HEK293 (cell line): ENCODE measurements around the gene KIDINS220.
A peak's percentile ranks its signal among the peaks of the same experiment; 100 is the strongest.

Experiments used
- CTCF ChIA-PET: fragments of 350-600 bp; formaldehyde crosslinking; extraction: SDS; loops from one replicate; lab custom pipeline; 2021; ENCODE audit warnings: antibody characterized with exemption; lab: Yijun Ruan, JAX
- POLR2A ChIA-PET: fragments of 300-600 bp; formaldehyde crosslinking; extraction: SDS; loops from one replicate; lab custom pipeline; 2020; ENCODE audit warnings: antibody characterized with exemption, inconsistent platforms; lab: Yijun Ruan, JAX
- H3K27ac ChIP-seq: fragments of 200-500 bp; sonication (Bioruptor generic); 2 replicates; pipeline ENCODE4 v1.5.1; 2014; ENCODE audit warnings: low read depth, low read length, control low read depth, inconsistent platforms; ENCODE audit errors: extremely low read depth
- H3K36me3 ChIP-seq, 2 experiments: fragments of 200-500 bp in 1 of 2; sonication (Bioruptor generic) in 1 of 2; 1 replicate in 1 of 2; 2 replicates in 1 of 2; pipeline ENCODE4 v1.5.1; 2014 to 2017; ENCODE audit warnings: inconsistent platforms in 2 of 2, low read length in 2 of 2; ENCODE audit not compliant: control insufficient read depth in 2 of 2, insufficient read depth in 1 of 2
- H3K4me1 ChIP-seq: fragments of 200-500 bp; sonication (Bioruptor generic); 2 replicates; pipeline ENCODE4 v1.5.1; 2014; ENCODE audit warnings: mild to moderate bottlenecking, low read length, inconsistent platforms; ENCODE audit not compliant: control insufficient read depth, insufficient read depth
- H3K4me3 ChIP-seq: 2 replicates; pipeline ENCODE4 v1.5.1; 2011; ENCODE audit warnings: low read depth, mild to moderate bottlenecking, control low read depth, low read length, moderate library complexity
- H3K9me3 ChIP-seq: fragments of 200-500 bp; sonication (Bioruptor generic); 2 replicates; pipeline ENCODE4 v1.5.1; 2014; ENCODE audit warnings: low read depth, low read length, inconsistent platforms; ENCODE audit not compliant: control insufficient read depth, insufficient read depth
- GLIS1 ChIP-seq: fragments of 450-650 bp; formaldehyde crosslinking; IDR thresholded peaks from 2 replicates; pipeline ENCODE4 v1.5.1; 2016; ENCODE audit warnings: missing biosample characterization, missing genetic modification characterization
- IKZF3 ChIP-seq: fragments of 450-650 bp; IDR thresholded peaks from 2 replicates; pipeline ENCODE4 v1.5.0; 2018; ENCODE audit warnings: missing biosample characterization, mild to moderate bottlenecking, missing genetic modification characterization, moderate library complexity
- MEIS1 ChIP-seq: sonication (generic); formaldehyde crosslinking; IDR thresholded peaks from 2 replicates; pipeline ENCODE4 v1.8.1; 2022; ENCODE audit warnings: missing genetic modification reagents, mild to moderate bottlenecking, borderline replicate concordance
- MZF1 ChIP-seq: fragments of 450-650 bp; formaldehyde crosslinking; IDR thresholded peaks from 2 replicates; pipeline ENCODE4 v1.5.1; 2017; ENCODE audit warnings: missing biosample characterization, missing genetic modification characterization, borderline replicate concordance
- SP2 ChIP-seq: fragments of 450-650 bp; formaldehyde crosslinking; IDR thresholded peaks from 2 replicates; pipeline ENCODE4 v1.5.1; 2016; ENCODE audit warnings: missing biosample characterization, missing genetic modification characterization
- SP3 ChIP-seq: fragments of 450-650 bp; formaldehyde crosslinking; IDR thresholded peaks from 2 replicates; pipeline ENCODE4 v1.5.1; 2016; ENCODE audit warnings: missing biosample characterization, missing genetic modification characterization
- SP7 ChIP-seq: fragments of 450-650 bp; formaldehyde crosslinking; IDR thresholded peaks from 2 replicates; pipeline ENCODE4 v1.5.1; 2016; ENCODE audit warnings: missing biosample characterization, missing genetic modification characterization
- ZBTB20 ChIP-seq: fragments of 450-650 bp; formaldehyde crosslinking; IDR thresholded peaks from 2 replicates; pipeline ENCODE4 v1.5.1; 2016; ENCODE audit warnings: missing biosample characterization, missing genetic modification characterization
- ZFP3 ChIP-seq: fragments of 450-650 bp; formaldehyde crosslinking; IDR thresholded peaks from 2 replicates; pipeline ENCODE4 v1.5.1; 2016; ENCODE audit warnings: low read depth, missing biosample characterization, missing genetic modification characterization
- ZNF133 ChIP-seq: fragments of 450-650 bp; formaldehyde crosslinking; IDR thresholded peaks from 2 replicates; pipeline ENCODE4 v1.5.1; 2016; ENCODE audit warnings: missing biosample characterization, missing genetic modification characterization
- ZNF266 ChIP-seq: fragments of 450-650 bp; formaldehyde crosslinking; IDR thresholded peaks from 2 replicates; pipeline ENCODE4 v1.5.1; 2016; ENCODE audit warnings: missing biosample characterization, missing genetic modification characterization, low read depth
- ZNF302 ChIP-seq: fragments of 450-650 bp; formaldehyde crosslinking; IDR thresholded peaks from 2 replicates; pipeline ENCODE4 v1.5.1; 2016; ENCODE audit warnings: missing biosample characterization, missing genetic modification characterization, low read depth
- ZNF391 ChIP-seq: fragments of 450-650 bp; formaldehyde crosslinking; IDR thresholded peaks from 2 replicates; pipeline ENCODE4 v1.5.1; 2016; ENCODE audit warnings: low read depth, missing biosample characterization, missing genetic modification characterization, borderline replicate concordance
- ZNF423 ChIP-seq: fragments of 450-650 bp; formaldehyde crosslinking; IDR thresholded peaks from 2 replicates; pipeline ENCODE4 v1.5.1; 2016; ENCODE audit warnings: missing biosample characterization, missing genetic modification characterization
- ZNF600 ChIP-seq: fragments of 450-650 bp; formaldehyde crosslinking; IDR thresholded peaks from 2 replicates; pipeline ENCODE4 v1.5.1; 2016; ENCODE audit warnings: missing biosample characterization, missing genetic modification characterization
- ZNF76 ChIP-seq: fragments of 450-650 bp; formaldehyde crosslinking; IDR thresholded peaks from 2 replicates; pipeline ENCODE4; 2016; ENCODE audit warnings: low read depth, missing biosample characterization, missing genetic modification characterization, borderline replicate concordance
- ZNF792 ChIP-seq: fragments of 450-650 bp; formaldehyde crosslinking; IDR thresholded peaks from 2 replicates; pipeline ENCODE4 v1.5.1; 2016; ENCODE audit warnings: missing biosample characterization, missing genetic modification characterization
- TF ChIP-seq, protein P1 (sequence below): fragments of 450-650 bp; formaldehyde crosslinking; IDR thresholded peaks from 2 replicates; pipeline ENCODE4 v1.5.1; 2016; ENCODE audit warnings: missing biosample characterization, missing genetic modification characterization
- TF ChIP-seq, protein P2 (sequence below): fragments of 450-650 bp; formaldehyde crosslinking; IDR thresholded peaks from 2 replicates; pipeline ENCODE4 v1.5.1; 2016; ENCODE audit warnings: missing biosample characterization, missing genetic modification characterization

The KIDINS220 gene

DNA sequence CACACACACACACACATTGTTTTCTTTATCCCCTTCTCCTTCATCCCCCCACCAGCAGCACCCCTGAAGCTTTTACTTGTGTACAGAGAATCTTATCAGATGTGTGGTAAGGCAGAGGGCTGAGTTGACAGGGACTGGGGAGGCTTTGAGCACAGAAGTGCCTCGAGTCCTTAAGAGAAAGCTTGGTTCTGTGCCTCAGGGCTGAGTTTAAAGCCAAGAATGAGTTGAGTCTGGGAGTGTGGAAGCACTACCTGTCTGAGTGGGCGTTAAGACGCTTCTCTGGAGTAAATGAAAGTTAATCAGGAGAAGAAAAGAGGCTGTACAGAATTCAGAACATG, 152.9 kb downstream of the KIDINS220 start:
- POLR2A ChIA-PET = interaction anchor here (0.6 to 0.7 kb wide), 7 partner anchors 9 to 1786 kb away, joined by 3 to 4 read pairs (median 3); no protein-coding TSS in a partner anchor
- peak overlapping the region; percentile 89 for H3K27ac ChIP-seq

DNA sequence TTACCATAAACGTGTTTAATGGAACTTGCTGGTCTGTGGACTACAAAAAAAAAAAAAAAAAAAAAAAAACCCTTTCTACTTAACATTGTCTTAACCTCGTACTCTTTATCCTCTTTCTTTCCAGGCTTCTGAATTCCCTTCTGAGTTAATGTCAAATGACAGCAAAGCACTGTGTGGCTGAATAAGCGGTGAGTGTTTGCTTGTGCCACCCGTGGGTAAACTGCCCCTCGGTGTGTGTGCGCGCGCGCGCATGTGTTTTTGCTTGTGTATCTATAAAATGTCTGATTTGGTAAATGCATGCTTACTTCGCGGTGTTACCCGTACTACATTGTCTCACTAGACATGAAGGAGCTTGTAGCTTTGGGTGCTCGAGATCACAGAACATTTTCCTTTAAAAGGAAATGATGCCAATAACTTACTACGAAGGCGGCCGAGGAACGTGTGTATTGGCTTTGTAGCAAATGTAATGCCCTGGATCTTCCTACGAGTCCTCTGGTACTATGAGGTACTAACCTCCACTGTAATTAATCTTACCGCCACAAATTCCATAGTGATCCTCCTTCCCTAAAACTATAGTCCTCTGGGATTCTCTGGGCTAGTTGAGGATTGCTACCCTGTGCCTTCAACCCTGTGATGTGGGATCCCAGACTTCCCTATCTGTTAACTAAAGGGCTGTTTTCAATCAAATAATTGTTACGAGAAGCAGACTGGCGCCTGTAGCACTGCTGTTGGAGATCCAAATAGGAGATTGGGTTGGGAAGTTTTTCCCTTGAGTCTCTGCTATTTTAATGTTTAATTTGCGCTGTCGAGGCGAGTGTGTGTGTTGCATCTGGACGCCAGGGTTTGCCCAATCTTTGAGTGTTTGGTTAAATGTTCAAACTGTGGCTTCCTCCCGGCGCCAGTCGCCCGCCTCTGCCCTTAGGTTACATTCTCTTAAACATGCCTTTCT, 154.4 kb downstream of the KIDINS220 start:
- Histone ChIP-seq H3K4me1 (peaks cover 6% of the 10 kb centered on the region), H3K4me3 (peak overlapping the region; percentile 93), H3K27ac (peak overlapping the region; percentile 79), H3K9me3 (no peaks in the 10 kb centered on the region)
- ChIA-PET CTCF (interaction anchor here (0.6 to 1.2 kb wide), 3 partner anchors 60 to 1586 kb away, joined by 3 read pairs; no protein-coding TSS in a partner anchor), POLR2A (interaction anchor here (0.5 to 2.9 kb wide), 38 partner anchors 10 to 1291 kb away, joined by 3 to 31 read pairs (median 4); no protein-coding TSS in a partner anchor)
- TF ChIP-seq ZFP3 (no peak), SP3 (tag by site-specific recombination) (no peak), ZNF266 (tag by site-specific recombination) (no peak), SP7 (tag by site-specific recombination) (0 out of 2 replicates have a peak, but pooled peaks have one; percentile 11), SP2 (tag by site-specific recombination) (no peak), ZNF600 (tag by site-specific recombination) (peak; percentile 66; the same call in 1 of the 2 replicates), ZBTB20 (peak; percentile 58), ZNF133 (no peak), ZNF391 (tag by site-specific recombination) (no peak), ZNF792 (tag by site-specific recombination) (no peak), GLIS1 (tag by site-specific recombination) (0 out of 2 replicates have a peak, but pooled peaks have one; percentile 21), ZNF423 (tag by site-specific recombination) (no peak), MEIS1 (CRISPR knock-in tag) (no peak), IKZF3 (tag by site-specific recombination) (peak; percentile 75), ZNF76 (peak; percentile 49; the same call in 1 of the 2 replicates), MZF1 (tag by site-specific recombination) (no peak)
- TF ChIP-seq, protein P1, sequence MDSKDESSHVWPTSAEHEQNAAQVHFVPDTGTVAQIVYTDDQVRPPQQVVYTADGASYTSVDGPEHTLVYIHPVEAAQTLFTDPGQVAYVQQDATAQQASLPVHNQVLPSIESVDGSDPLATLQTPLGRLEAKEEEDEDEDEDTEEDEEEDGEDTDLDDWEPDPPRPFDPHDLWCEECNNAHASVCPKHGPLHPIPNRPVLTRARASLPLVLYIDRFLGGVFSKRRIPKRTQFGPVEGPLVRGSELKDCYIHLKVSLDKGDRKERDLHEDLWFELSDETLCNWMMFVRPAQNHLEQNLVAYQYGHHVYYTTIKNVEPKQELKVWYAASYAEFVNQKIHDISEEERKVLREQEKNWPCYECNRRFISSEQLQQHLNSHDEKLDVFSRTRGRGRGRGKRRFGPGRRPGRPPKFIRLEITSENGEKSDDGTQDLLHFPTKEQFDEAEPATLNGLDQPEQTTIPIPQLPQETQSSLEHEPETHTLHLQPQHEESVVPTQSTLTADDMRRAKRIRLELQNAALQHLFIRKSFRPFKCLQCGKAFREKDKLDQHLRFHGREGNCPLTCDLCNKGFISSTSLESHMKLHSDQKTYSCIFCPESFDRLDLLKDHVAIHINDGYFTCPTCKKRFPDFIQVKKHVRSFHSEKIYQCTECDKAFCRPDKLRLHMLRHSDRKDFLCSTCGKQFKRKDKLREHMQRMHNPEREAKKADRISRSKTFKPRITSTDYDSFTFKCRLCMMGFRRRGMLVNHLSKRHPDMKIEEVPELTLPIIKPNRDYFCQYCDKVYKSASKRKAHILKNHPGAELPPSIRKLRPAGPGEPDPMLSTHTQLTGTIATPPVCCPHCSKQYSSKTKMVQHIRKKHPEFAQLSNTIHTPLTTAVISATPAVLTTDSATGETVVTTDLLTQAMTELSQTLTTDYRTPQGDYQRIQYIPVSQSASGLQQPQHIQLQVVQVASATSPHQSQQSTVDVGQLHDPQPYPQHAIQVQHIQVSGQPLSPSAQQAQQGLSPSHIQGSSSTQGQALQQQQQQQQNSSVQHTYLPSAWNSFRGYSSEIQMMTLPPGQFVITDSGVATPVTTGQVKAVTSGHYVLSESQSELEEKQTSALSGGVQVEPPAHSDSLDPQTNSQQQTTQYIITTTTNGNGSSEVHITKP = no peak
- TF ChIP-seq, protein P2, sequence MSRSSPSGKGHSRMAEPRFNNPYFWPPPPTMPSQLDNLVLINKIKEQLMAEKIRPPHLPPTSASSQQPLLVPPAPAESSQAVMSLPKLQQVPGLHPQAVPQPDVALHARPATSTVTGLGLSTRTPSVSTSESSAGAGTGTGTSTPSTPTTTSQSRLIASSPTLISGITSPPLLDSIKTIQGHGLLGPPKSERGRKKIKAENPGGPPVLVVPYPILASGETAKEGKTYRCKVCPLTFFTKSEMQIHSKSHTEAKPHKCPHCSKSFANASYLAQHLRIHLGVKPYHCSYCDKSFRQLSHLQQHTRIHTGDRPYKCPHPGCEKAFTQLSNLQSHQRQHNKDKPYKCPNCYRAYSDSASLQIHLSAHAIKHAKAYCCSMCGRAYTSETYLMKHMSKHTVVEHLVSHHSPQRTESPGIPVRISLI (tag by site-specific recombination) = peak; percentile 73; the same call in 1 of the 2 replicates
- TF ChIP-seq, all 188 proteins: peak for 7
- H3K36me3 ChIP-seq = peaks cover 0 to 18% of the 10 kb centered on the region in 2 experiments; a peak in 1 of 3 replicates

More for the DNA sequence above, 152.9 kb downstream of the KIDINS220 start:
- H3K4me1 ChIP-seq = peaks cover 6% of the 10 kb centered on the region
- CTCF ChIA-PET = interaction anchor here (0.6 to 1.2 kb wide), 2 partner anchors 159 to 504 kb away, joined by 3 to 4 read pairs; no protein-coding TSS in a partner anchor
- H3K9me3 ChIP-seq = no peaks in the 10 kb centered on the region
- peak overlapping the region; percentile 93 for H3K4me3 ChIP-seq
- H3K36me3 ChIP-seq = peaks cover 0 to 18% of the 10 kb centered on the region in 2 experiments; a peak in 1 of 3 replicates
- TF ChIP-seq ZNF302 = no peak
- TF ChIP-seq, all 188 proteins: peak for 0
